GM12891 (cell line): ENCODE data around the gene PITX2.

Source experiments
- PAX5 ChIP-seq: IDR thresholded peaks from 2 replicates; pipeline ENCODE4 v1.6.1; 2011; ENCODE audit warnings: low read length, moderate library complexity, mild to moderate bottlenecking; ENCODE audit not compliant: insufficient read depth, severe bottlenecking
- POLR2A ChIP-seq: IDR thresholded peaks from 2 replicates; pipeline ENCODE4 v1.6.1; 2011; ENCODE audit warnings: low read depth, low read length, control low read depth
- POLR2AphosphoS5 ChIP-seq: IDR thresholded peaks from 2 replicates; pipeline ENCODE4 v1.6.1; 2011; ENCODE audit warnings: low read depth, low read length, control low read depth
- SPI1 ChIP-seq: IDR thresholded peaks from 2 replicates; pipeline ENCODE4 v1.6.1; 2011; ENCODE audit warnings: low read depth, low read length, control low read depth
- TAF1 ChIP-seq: IDR thresholded peaks from 2 replicates; pipeline ENCODE4 v1.6.1; 2011; ENCODE audit warnings: low read depth, low read length, control low read depth

GRCh38 chr4:110615353-110616237, 7.3 kb downstream of the PITX2 start:
- TF ChIP-seq POLR2AphosphoS5 (no peak), TAF1 (no peak), POLR2A (no peak), PAX5 (no peak), SPI1 (no peak)
